K562 (cell line): ENCODE measurements around the gene KCNN4. TPM values are rescaled to one million over a fixed set of nuclear protein-coding genes. Genes with fewer than 3 reads are reported as not detected.
A peak's percentile ranks its signal among the peaks of the same experiment; 100 is the strongest.

Experiments used
- ELF2 ChIP-seq: fragments of 250-450 bp; sonication (Bioruptor Pico); IDR thresholded peaks from 2 replicates; pipeline ENCODE4 v1.5.0; 2021; ENCODE audit warnings: mild to moderate bottlenecking
- FOXP1 ChIP-seq: sonication (generic); formaldehyde crosslinking; IDR thresholded peaks from 2 replicates; pipeline ENCODE4 v1.8.0; 2022; ENCODE audit warnings: mild to moderate bottlenecking, missing genetic modification reagents
- GTF2F1 ChIP-seq: IDR thresholded peaks from 2 replicates; pipeline ENCODE4 v1.6.1; 2011; ENCODE audit warnings: low read depth, low read length, improper control_type of control experiment
- JUND ChIP-seq, 2 experiments: IDR thresholded peaks; 2 replicates in 1 of 2; 3 replicates in 1 of 2; pipeline ENCODE4 v1.6.1; 2011; ENCODE audit warnings: borderline replicate concordance in 2 of 2, low read depth in 2 of 2, low read length in 2 of 2, improper control_type of control experiment in 1 of 2, missing biosample characterization in 1 of 2, missing genetic modification characterization in 1 of 2, missing genetic modification reagents in 1 of 2
- NR2C1 ChIP-seq, 2 experiments: fragments of 450-650 bp; IDR thresholded peaks; 2 replicates each; pipeline ENCODE4 v1.6.1; 2017; ENCODE audit warnings: mild to moderate bottlenecking in 2 of 2, antibody characterized with exemption in 1 of 2, inconsistent platforms in 1 of 2, missing compliant biosample characterization in 1 of 2, missing genetic modification characterization in 1 of 2
- NRF1 ChIP-seq, 2 experiments: fragments of 450-650 bp; IDR thresholded peaks in 1 of 2; conservative IDR thresholded peaks in 1 of 2; 2 replicates each; pipeline ENCODE4 v1.6.1; 2014; ENCODE audit warnings: mild to moderate bottlenecking in 2 of 2
- POLR2G ChIP-seq: fragments of 200-400 bp; formaldehyde crosslinking; IDR thresholded peaks from 2 replicates; pipeline ENCODE4 v1.6.1; 2017; ENCODE audit warnings: low read depth, mild to moderate bottlenecking, antibody characterized with exemption, low read length, moderate library complexity
- SIX5 ChIP-seq, 2 experiments: IDR thresholded peaks; 2 replicates each; pipeline ENCODE4 v1.6.1; 2011; ENCODE audit warnings: low read length in 2 of 2, borderline replicate concordance in 1 of 2, low read depth in 1 of 2, mild to moderate bottlenecking in 1 of 2, moderate library complexity in 1 of 2; ENCODE audit not compliant: insufficient read depth in 1 of 2
- SUPT5H ChIP-seq: fragments of 450-650 bp; IDR thresholded peaks from 2 replicates; pipeline ENCODE4 v1.6.1; 2016
- polyA plus RNA-seq, 8 experiments: library from polyadenylated mRNA; depleted of rRNA in 4 of 8; stranded (reverse) in 5 of 8; unstranded in 3 of 8; fragments of >200 nt; fragmentation: Nextera tagmentation in 2 of 8; fragmentation: Illumina TruSeq in 1 of 8; extraction: Ambion mirVana in 2 of 8; extraction: Trizol in 1 of 8; gene quantifications; 2 replicates each; pipeline versions ENCODE4 v1.2.1 to v1.2.3, GENCODE V29; 2011 to 2014; ENCODE audit warnings: inconsistent platforms in 1 of 8, missing spikeins in 1 of 8
- total RNA-seq, 7 experiments: library from RNA; depleted of rRNA in 6 of 7; stranded (reverse); fragments of >200 nt in 6 of 7; fragmentation: Illumina TruSeq in 2 of 7; extraction: Trizol in 2 of 7; gene quantifications; 2 replicates each; pipeline versions ENCODE4 v1.2.1 to v1.2.3, GENCODE V29; 2011 to 2021; ENCODE audit warnings: low replicate concordance in 1 of 7
- TF ChIP-seq, protein P1 (sequence below), 2 experiments: fragments of 450-650 bp; IDR thresholded peaks; 2 replicates each; pipeline ENCODE4 v1.6.1; 2018; ENCODE audit warnings: mild to moderate bottlenecking in 2 of 2, low read depth in 1 of 2; ENCODE audit not compliant: partially characterized antibody in 2 of 2
- TF ChIP-seq, protein P2 (sequence below), 2 experiments: IDR thresholded peaks; 2 replicates each; pipeline ENCODE4 v1.6.1; 2011; ENCODE audit warnings: borderline replicate concordance in 1 of 2, control low read depth in 1 of 2, low read depth in 1 of 2, low read length in 1 of 2, mild to moderate bottlenecking in 1 of 2, mixed read lengths in 1 of 2, moderate library complexity in 1 of 2; ENCODE audit not compliant: insufficient read depth in 1 of 2, insufficient read length in 1 of 2, poor library complexity in 1 of 2, severe bottlenecking in 1 of 2; ENCODE audit errors: extremely low read depth in 1 of 2
- TF ChIP-seq, protein P3 (sequence below), 2 experiments: fragments of 450-650 bp; conservative IDR thresholded peaks; 2 replicates each; pipeline ENCODE4 v1.6.1; 2017; ENCODE audit warnings: mild to moderate bottlenecking in 2 of 2, moderate library complexity in 2 of 2

Gene KCNN4
- total and polyA plus RNA-seq, 9 of the 15 experiments (the other 6 are each of a cell fraction or from before 2014, with no cell fraction given), result 0.53 to 37.7 (median 25.9) TPM

DNA sequence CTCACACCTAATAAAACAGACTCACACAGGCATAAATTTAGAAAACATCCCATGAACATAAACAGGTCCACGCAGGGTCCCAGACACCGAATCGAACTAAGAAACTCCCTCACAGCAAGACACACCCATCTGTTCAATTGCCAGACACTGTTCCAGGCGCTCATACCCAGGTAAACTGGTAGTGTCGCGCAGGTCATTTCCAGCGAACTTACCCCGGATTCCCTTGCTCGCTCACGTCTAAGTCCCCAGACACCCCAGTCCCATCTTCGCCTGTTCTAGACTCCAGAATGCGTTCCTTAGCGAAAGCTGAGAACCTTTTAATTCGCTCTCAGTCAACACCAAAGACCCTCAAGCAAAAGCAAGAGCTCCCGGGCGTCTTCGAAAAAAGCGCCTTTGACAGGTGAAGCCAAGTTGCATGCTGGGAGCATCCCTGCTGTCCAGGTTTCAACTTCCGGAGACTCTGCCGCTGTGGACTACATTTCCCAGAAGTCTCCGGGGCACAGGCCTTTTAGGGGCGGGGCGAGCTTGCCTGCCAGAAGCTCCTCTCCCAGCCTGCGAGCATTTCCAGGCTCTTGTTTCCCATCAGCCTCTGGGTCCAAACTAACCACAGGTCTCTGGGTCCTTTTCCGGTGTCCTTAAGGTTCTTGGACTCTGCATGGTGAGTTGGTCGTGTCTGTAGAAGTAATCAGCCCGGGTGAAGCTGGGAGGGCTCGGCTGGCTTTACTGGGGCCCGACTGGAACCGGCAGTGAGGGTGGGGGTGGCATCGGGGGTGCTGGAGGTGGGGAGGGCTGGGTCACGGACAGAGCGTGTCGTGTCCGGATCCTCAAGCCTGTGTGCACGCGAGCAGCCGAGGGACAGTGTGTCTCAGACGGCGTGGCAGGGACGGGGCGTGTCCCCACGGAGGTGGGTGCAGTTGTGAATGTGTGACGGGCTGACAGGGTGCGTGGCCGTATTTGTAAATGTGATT, 46.3 kb upstream of the KCNN4 start, which contains the start of gene ZNF283 (continued):
- TF ChIP-seq, protein P1, sequence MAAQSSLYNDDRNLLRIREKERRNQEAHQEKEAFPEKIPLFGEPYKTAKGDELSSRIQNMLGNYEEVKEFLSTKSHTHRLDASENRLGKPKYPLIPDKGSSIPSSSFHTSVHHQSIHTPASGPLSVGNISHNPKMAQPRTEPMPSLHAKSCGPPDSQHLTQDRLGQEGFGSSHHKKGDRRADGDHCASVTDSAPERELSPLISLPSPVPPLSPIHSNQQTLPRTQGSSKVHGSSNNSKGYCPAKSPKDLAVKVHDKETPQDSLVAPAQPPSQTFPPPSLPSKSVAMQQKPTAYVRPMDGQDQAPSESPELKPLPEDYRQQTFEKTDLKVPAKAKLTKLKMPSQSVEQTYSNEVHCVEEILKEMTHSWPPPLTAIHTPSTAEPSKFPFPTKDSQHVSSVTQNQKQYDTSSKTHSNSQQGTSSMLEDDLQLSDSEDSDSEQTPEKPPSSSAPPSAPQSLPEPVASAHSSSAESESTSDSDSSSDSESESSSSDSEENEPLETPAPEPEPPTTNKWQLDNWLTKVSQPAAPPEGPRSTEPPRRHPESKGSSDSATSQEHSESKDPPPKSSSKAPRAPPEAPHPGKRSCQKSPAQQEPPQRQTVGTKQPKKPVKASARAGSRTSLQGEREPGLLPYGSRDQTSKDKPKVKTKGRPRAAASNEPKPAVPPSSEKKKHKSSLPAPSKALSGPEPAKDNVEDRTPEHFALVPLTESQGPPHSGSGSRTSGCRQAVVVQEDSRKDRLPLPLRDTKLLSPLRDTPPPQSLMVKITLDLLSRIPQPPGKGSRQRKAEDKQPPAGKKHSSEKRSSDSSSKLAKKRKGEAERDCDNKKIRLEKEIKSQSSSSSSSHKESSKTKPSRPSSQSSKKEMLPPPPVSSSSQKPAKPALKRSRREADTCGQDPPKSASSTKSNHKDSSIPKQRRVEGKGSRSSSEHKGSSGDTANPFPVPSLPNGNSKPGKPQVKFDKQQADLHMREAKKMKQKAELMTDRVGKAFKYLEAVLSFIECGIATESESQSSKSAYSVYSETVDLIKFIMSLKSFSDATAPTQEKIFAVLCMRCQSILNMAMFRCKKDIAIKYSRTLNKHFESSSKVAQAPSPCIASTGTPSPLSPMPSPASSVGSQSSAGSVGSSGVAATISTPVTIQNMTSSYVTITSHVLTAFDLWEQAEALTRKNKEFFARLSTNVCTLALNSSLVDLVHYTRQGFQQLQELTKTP (IDR thresholded peaks at IDR 0.05; ENCODE audit: low read depth in 1 of 2, partially characterized antibody in 2 of 2), result peak in 1 of 2 experiments; percentile 94
- peak in 1 of 2 experiments; percentile 40; a peak in 3 of 4 replicates for TF ChIP-seq NRF1 (conservative IDR thresholded peaks at IDR 0.05 in 1 of 2, IDR thresholded peaks at IDR 0.05 in 1 of 2)
- TF ChIP-seq JUND (IDR thresholded peaks at IDR 0.05; ENCODE audit: borderline replicate concordance, low read depth, low read length), result peak; percentile 29; the same call in 1 of the 2 replicates
- no peak; the same call in 2 of the 3 replicates for TF ChIP-seq JUND (tag; IDR thresholded peaks at IDR 0.05; ENCODE audit: borderline replicate concordance, low read depth, low read length)
- no peak for TF ChIP-seq FOXP1 (CRISPR knock-in tag)
- peak; percentile 72 to 73 for TF ChIP-seq SIX5 (IDR thresholded peaks at IDR 0.05; ENCODE audit: borderline replicate concordance in 1 of 2, insufficient read depth in 1 of 2, low read depth in 1 of 2, low read length in 2 of 2)
- TF ChIP-seq NR2C1 (IDR thresholded peaks at IDR 0.05), result 0 out of 2 replicates have a peak, but pooled peaks have one; percentile 45
- peak; percentile 47 for TF ChIP-seq NR2C1 (tag; IDR thresholded peaks at IDR 0.05)
- peak; percentile 66; the same call in 1 of the 2 replicates for TF ChIP-seq SUPT5H
- TF ChIP-seq, protein P2, sequence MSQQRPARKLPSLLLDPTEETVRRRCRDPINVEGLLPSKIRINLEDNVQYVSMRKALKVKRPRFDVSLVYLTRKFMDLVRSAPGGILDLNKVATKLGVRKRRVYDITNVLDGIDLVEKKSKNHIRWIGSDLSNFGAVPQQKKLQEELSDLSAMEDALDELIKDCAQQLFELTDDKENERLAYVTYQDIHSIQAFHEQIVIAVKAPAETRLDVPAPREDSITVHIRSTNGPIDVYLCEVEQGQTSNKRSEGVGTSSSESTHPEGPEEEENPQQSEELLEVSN (IDR thresholded peaks at IDR 0.05; ENCODE audit: borderline replicate concordance in 1 of 2, extremely low read depth in 1 of 2, insufficient read depth in 1 of 2, insufficient read length in 1 of 2, low read depth in 1 of 2, low read length in 1 of 2, poor library complexity in 1 of 2, severe bottlenecking in 1 of 2), result peak in 1 of 2 experiments; percentile 64
- 0 out of 2 replicates have a peak, but pooled peaks have one; percentile 51 for TF ChIP-seq GTF2F1
- no peak for TF ChIP-seq ELF2 (CRISPR knock-in tag)
- TF ChIP-seq POLR2G, result peak; percentile 68
- TF ChIP-seq, protein P3, sequence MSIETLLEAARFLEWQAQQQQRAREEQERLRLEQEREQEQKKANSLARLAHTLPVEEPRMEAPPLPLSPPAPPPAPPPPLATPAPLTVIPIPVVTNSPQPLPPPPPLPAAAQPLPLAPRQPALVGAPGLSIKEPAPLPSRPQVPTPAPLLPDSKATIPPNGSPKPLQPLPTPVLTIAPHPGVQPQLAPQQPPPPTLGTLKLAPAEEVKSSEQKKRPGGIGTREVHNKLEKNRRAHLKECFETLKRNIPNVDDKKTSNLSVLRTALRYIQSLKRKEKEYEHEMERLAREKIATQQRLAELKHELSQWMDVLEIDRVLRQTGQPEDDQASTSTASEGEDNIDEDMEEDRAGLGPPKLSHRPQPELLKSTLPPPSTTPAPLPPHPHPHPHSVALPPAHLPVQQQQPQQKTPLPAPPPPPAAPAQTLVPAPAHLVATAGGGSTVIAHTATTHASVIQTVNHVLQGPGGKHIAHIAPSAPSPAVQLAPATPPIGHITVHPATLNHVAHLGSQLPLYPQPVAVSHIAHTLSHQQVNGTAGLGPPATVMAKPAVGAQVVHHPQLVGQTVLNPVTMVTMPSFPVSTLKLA (conservative IDR thresholded peaks at IDR 0.05), result peak; percentile 70 to 78; a peak in 3 of 4 replicates
